PFSK-1 (cell line): ENCODE data around the gene THSD4.

Source experiments
- FOXP2 ChIP-seq: optimal IDR thresholded peaks from 2 replicates; pipeline ENCODE3; 2011; ENCODE audit warnings: borderline replicate concordance, control low read depth, inconsistent platforms; ENCODE audit not compliant: insufficient read depth; ENCODE audit errors: extremely low read length, extremely low read depth
- POLR2AphosphoS5 ChIP-seq: IDR thresholded peaks from 2 replicates; pipeline ENCODE4 v1.6.1; 2012; ENCODE audit warnings: low read depth, mild to moderate bottlenecking, control low read depth, low read length, moderate library complexity
- SIN3A ChIP-seq: IDR thresholded peaks from 2 replicates; pipeline ENCODE4 v1.6.1; 2012; ENCODE audit warnings: mild to moderate bottlenecking, low read length, moderate library complexity, borderline replicate concordance; ENCODE audit not compliant: insufficient read depth
- TAF1 ChIP-seq: IDR thresholded peaks from 2 replicates; pipeline ENCODE4 v1.6.1; 2012; ENCODE audit warnings: low read length, control low read depth, borderline replicate concordance; ENCODE audit not compliant: insufficient read depth
- TF ChIP-seq, protein P1 (sequence below), 2 experiments: IDR thresholded peaks; 2 replicates each; pipeline versions ENCODE4 v1.6.1 to v1.8.0; 2011 to 2012; ENCODE audit warnings: low read depth in 2 of 2, low read length in 2 of 2, control low read depth in 1 of 2, inconsistent platforms in 1 of 2, mild to moderate bottlenecking in 1 of 2, moderate library complexity in 1 of 2; ENCODE audit not compliant: insufficient read depth in 1 of 2

The THSD4 gene

DNA sequence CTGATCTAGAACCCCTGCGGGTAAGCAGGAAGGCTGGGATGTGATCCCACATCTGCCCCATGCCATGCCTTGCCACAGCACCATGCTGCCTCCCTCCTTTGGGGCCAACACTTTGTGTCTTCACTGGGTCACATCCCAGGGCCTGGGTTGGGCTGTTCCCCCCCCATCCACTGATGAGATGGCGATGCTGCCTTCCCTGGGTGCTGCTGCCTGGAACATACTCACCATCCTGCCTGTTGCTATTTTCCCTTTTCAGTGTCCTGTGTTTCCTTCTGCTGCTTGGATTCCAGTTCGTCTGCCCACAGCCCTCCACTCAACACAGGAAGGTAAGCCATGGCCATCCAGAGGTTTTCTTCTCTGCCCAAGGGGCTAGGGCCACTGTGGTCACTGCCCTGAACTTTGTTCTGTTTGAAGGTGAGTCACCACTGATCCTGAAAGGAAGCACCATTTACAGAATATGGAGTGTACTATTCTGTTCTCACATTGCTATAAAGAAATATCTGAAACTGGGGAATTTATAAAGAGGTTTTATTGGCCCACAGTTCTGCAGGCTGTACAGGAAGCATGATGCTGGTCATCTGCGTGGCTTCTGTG lies 39.4 kb downstream of the THSD4 start:
- TF ChIP-seq TAF1 (no peak), SIN3A (no peak), POLR2AphosphoS5 (no peak), FOXP2 (no peak)
- TF ChIP-seq, protein P1, sequence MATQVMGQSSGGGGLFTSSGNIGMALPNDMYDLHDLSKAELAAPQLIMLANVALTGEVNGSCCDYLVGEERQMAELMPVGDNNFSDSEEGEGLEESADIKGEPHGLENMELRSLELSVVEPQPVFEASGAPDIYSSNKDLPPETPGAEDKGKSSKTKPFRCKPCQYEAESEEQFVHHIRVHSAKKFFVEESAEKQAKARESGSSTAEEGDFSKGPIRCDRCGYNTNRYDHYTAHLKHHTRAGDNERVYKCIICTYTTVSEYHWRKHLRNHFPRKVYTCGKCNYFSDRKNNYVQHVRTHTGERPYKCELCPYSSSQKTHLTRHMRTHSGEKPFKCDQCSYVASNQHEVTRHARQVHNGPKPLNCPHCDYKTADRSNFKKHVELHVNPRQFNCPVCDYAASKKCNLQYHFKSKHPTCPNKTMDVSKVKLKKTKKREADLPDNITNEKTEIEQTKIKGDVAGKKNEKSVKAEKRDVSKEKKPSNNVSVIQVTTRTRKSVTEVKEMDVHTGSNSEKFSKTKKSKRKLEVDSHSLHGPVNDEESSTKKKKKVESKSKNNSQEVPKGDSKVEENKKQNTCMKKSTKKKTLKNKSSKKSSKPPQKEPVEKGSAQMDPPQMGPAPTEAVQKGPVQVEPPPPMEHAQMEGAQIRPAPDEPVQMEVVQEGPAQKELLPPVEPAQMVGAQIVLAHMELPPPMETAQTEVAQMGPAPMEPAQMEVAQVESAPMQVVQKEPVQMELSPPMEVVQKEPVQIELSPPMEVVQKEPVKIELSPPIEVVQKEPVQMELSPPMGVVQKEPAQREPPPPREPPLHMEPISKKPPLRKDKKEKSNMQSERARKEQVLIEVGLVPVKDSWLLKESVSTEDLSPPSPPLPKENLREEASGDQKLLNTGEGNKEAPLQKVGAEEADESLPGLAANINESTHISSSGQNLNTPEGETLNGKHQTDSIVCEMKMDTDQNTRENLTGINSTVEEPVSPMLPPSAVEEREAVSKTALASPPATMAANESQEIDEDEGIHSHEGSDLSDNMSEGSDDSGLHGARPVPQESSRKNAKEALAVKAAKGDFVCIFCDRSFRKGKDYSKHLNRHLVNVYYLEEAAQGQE (IDR thresholded peaks at IDR 0.05; ENCODE audit: insufficient read depth in 1 of 2, low read depth in 2 of 2, low read length in 2 of 2): no peak

DNA sequence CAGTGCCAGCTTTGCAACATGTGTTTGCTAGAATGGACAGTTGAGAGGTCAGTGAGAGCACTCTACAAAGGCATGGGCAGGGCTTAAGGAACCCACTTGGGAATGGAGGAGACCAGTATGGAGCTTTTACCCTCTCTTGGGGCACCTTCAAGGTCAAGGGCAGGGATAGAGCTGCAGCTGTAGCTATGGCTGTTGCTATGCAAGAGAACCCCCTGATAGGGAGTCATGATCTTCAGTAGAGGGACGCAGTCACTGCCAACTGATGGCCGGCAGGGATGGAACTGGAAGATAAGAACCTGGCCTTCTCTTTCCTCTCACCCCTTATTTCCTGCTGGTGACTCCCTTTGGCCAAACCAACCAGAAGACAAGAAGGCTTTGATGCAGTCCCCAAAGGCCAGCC lies 40.3 kb downstream of the THSD4 start:
- TF ChIP-seq, protein P1 (IDR thresholded peaks at IDR 0.05; ENCODE audit: insufficient read depth in 1 of 2, low read depth in 2 of 2, low read length in 2 of 2): no peak
- TF ChIP-seq SIN3A (no peak), TAF1 (no peak), POLR2AphosphoS5 (no peak), FOXP2 (no peak)

DNA sequence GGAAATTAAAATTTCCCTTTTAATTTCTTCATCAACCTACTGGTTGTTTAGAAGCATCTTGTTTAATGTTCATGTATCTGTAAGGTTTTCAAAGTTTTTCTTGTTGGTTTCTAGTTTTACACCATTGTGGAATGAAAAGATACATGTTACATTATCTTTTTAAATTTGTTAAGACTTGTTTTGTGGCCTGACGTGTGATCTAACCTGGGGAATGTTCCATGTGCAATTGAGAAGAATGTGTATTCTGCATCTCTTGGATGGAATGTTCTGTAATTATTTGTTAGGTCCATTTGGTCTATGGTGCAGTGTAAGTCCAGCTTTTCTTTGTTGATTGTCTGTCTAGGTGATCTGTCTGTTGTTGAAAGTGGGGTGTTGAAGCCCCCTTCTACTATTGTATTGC lies 45.7 kb downstream of the THSD4 start:
- no peak for TF ChIP-seq TAF1
- TF ChIP-seq, protein P1 (IDR thresholded peaks at IDR 0.05; ENCODE audit: insufficient read depth in 1 of 2, low read depth in 2 of 2, low read length in 2 of 2): no peak
- TF ChIP-seq FOXP2: no peak
- TF ChIP-seq POLR2AphosphoS5: no peak
- no peak for TF ChIP-seq SIN3A

DNA sequence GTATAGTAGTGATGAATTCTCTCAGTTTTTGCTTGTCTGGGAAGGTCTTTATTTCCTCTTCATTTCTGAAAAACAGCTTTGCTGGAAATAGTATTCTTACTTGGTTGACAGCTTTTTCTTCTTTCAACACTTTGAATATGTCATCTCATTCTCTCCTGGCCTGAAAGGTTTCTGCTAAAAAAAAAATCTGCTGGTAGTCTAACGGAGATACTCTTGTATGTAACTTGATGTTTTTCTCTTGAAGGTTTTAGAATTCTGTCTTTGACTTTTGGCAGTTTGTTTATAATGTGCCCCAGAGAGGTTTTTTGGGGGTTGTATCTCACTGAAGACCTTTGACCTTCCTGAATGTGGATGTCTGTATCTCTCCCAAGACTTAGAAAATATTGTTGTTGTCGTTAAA lies 47.0 kb downstream of the THSD4 start:
- TF ChIP-seq SIN3A (no peak), TAF1 (no peak), POLR2AphosphoS5 (no peak), FOXP2 (no peak)
- TF ChIP-seq, protein P1 (IDR thresholded peaks at IDR 0.05; ENCODE audit: insufficient read depth in 1 of 2, low read depth in 2 of 2, low read length in 2 of 2): no peak
